Testis (tissue), 3 donors: ENCODE data around the gene PCDHGA1. TPM values are rescaled to one million over a fixed set of nuclear protein-coding genes. Genes with fewer than 3 reads are reported as not detected.

Source experiments
- DNase-seq: peaks from one replicate; pipeline ENCODE4 v3.0.0-alpha.2; 2019
- H3K27ac ChIP-seq, 2 donors: fragments of 200-600 bp; sonication (generic); one replicate each; pipeline ENCODE4 v1.5.1; 2019
- H3K27me3 ChIP-seq: fragments of 200-600 bp; sonication (generic); one replicate; pipeline ENCODE4 v1.5.1; 2019
- H3K36me3 ChIP-seq: fragments of 200-600 bp; sonication (generic); one replicate; pipeline ENCODE4 v1.5.1; 2017; ENCODE audit warnings: low read depth; ENCODE audit errors: missing control alignments
- H3K4me1 ChIP-seq: fragments of 200-600 bp; sonication (generic); one replicate; pipeline ENCODE4 v1.5.1; 2019
- H3K4me3 ChIP-seq, 2 donors: fragments of 200-600 bp; sonication (generic); one replicate each; pipeline ENCODE4 v1.5.1; 2017 to 2019
- H3K9me3 ChIP-seq: fragments of 200-600 bp; sonication (generic); one replicate; pipeline ENCODE4 v1.5.1; 2017
- POLR2A ChIP-seq: fragments of 450-650 bp; IDR thresholded peaks from one replicate; pipeline ENCODE4 v1.6.1; 2017; ENCODE audit warnings: antibody characterized with exemption, mild to moderate bottlenecking, moderate library complexity
- WGBS, 2 donors: methylation state at CpG; one replicate each; pipeline ENCODE4 v1.1.5; 2018; 5-methylcytosine and 5-hydroxymethylcytosine counted together
- intact Hi-C: fragments of 100-400 bp; cut with DNase I; formaldehyde crosslinking; loops from one replicate; pipeline ENCODE4 v1.15.1; 2023; ENCODE audit warnings: low total_unique reads
- polyA plus RNA-seq: library from polyadenylated mRNA; stranded (reverse); fragments of 350-450 nt; fragmentation: Illumina TruSeq; extraction: RNeasy Lipid Tissue Mini Kit (QIAGEN cat#74804); gene quantifications from one replicate; pipeline ENCODE4 v1.2.3, GENCODE V29; 2014; ENCODE audit warnings: low read depth, low replicate concordance; ENCODE audit not compliant: insufficient read depth
- total RNA-seq, 2 donors: library from RNA; depleted of rRNA; stranded (reverse); fragments of >200 nt; gene quantifications; one replicate each; pipeline ENCODE4 v1.2.3, GENCODE V29; 2016
- TF ChIP-seq, protein P1 (sequence below), 3 experiments: fragments of 450-650 bp in 2 of 3; fragments of 200-600 bp in 1 of 3; sonication (generic) in 1 of 3; IDR thresholded peaks; one replicate each; pipeline ENCODE4 v1.5.1; 2016 to 2019; ENCODE audit warnings: antibody characterized with exemption in 3 of 3, mild to moderate bottlenecking in 2 of 3, moderate library complexity in 1 of 3

The PCDHGA1 gene
- total and polyA plus RNA-seq, 3 donors from 2014 or later = 1.6 to 13.1 (median 8.7) TPM

DNA sequence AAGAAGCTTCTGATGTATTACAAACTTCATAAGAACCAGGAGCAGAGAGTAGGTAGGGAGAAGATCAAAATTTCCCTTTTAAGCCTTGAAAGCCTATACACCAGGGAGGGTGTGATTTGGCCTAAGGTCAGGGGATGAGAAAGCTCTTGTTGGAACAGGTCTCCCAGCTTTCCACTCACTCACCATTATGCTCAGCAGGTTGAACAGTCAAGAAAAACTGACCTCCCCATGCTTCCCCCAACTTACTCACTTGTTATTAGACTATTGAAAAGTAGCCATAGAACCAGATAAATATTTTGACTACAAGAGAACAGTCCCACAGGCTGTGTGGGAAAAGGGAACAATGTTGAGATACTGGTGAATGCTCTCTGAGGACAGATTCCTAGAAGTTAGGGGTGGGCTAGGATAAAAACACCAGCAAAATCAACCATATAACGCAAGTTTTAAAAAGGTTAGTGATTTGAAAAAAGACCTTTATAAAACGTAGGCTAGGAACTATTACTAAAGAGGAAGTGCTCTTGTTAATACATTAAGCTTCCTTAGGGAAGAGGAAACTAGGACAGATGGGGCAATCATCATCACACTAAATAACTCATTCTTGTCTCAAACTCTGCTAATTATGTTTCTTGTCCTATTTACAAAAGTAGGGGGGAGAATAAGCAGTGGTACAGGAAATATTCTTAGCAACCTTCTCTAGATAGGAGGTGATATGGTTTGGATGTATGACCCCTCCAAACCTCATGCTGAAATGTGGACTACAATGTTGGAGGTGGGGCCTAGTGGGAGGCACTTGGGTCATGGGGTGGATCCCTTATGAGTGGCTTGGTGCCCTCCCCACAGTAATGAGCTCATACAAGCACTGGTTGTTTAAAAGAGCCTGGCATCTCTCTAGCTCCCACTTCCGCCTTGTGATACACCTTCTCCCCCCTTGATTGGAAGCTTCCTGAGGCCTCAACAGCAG lies 189.6 kb downstream of the PCDHGA1 start:
- no peaks in the 10 kb centered on the region for H3K36me3 ChIP-seq
- peaks cover 26% of the 10 kb centered on the region for H3K4me1 ChIP-seq
- 81 to 82% methylated on average over 3 of the region's 3 CpGs for WGBS, 2 donors
- H3K27ac ChIP-seq = peak overlapping the region; percentile 73 to 75
- H3K27me3 ChIP-seq = no peaks in the 10 kb centered on the region
- intact Hi-C loops = loop anchor here (10.0 kb wide), 1 partner anchor 95 kb away; the partner anchor contains the start of gene PCDHGA11
- no peak for DNase-seq
- no peak overlapping the region for H3K4me3 ChIP-seq
- TF ChIP-seq, protein P1, sequence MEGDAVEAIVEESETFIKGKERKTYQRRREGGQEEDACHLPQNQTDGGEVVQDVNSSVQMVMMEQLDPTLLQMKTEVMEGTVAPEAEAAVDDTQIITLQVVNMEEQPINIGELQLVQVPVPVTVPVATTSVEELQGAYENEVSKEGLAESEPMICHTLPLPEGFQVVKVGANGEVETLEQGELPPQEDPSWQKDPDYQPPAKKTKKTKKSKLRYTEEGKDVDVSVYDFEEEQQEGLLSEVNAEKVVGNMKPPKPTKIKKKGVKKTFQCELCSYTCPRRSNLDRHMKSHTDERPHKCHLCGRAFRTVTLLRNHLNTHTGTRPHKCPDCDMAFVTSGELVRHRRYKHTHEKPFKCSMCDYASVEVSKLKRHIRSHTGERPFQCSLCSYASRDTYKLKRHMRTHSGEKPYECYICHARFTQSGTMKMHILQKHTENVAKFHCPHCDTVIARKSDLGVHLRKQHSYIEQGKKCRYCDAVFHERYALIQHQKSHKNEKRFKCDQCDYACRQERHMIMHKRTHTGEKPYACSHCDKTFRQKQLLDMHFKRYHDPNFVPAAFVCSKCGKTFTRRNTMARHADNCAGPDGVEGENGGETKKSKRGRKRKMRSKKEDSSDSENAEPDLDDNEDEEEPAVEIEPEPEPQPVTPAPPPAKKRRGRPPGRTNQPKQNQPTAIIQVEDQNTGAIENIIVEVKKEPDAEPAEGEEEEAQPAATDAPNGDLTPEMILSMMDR (IDR thresholded peaks at IDR 0.05) = no peak
- TF ChIP-seq POLR2A = no peak
- no peaks in the 10 kb centered on the region for H3K9me3 ChIP-seq

DNA sequence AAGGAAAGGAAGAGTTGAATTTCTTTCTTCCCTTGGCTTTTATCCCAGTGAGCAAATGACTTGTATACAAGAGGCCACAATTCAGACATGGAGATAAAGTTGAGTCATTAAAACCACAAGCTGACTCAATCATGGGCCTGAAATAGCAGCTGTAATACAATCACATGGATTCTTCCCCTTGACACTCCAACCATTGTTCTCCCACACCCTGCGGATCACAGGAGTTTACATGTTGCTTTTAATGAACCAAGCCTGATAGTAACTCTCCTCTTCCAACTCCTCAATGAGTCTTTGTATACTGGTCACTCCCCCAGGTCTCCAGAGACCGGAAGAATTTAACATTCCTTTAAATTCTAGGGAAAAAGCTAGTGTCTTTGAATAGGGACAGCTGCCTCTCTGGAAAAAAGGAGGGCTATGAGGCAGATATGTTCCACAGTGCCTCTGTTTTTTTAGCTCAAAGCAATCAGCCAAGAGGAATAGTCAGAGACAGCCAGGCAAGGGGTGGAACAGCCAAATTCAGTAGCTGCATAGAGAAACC lies 191.0 kb downstream of the PCDHGA1 start:
- TF ChIP-seq, protein P1 (IDR thresholded peaks at IDR 0.05) = no peak
- TF ChIP-seq POLR2A = no peak
- no peaks in the 10 kb centered on the region for H3K36me3 ChIP-seq
- intact Hi-C loops = loop anchor here (10.0 kb wide), 1 partner anchor 97 kb away; the partner anchor contains the start of gene PCDHGA11
- H3K4me3 ChIP-seq = no peak overlapping the region
- DNase-seq = peak; percentile 86
- H3K4me1 ChIP-seq = peaks cover 31% of the 10 kb centered on the region
- 40 to 42% methylated on average over 2 of the region's 2 CpGs for WGBS, 2 donors
- no peaks in the 10 kb centered on the region for H3K9me3 ChIP-seq
- H3K27me3 ChIP-seq = no peaks in the 10 kb centered on the region
- H3K27ac ChIP-seq = peak overlapping the region; percentile 73 to 75

DNA sequence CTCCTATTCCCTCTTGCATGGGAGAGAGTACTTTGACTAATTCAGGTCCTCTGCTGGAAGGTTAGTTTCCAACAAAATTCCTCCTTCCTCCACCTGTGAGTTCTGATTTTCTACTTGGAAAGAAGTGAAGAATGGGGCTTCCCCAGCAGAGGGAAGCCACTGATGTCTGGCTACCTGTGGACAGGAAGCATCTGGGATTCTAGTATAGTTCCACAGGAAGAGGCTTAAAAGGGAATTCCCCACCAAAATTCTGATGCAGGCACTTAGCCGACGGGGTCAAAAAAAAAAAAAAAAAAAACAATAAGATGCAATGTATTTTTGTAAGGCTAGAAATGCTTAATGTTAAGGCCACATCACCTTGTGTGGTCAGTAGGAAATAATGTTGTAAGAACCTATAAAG lies 192.0 kb downstream of the PCDHGA1 start:
- Histone ChIP-seq H3K4me3 (no peak overlapping the region), H3K4me1 (peaks cover 31% of the 10 kb centered on the region), H3K27ac (peak overlapping the region in 1 of 2 donors; percentile 75), H3K36me3 (no peaks in the 10 kb centered on the region), H3K9me3 (no peaks in the 10 kb centered on the region), H3K27me3 (no peaks in the 10 kb centered on the region)
- intact Hi-C loops = loop anchor here (10.0 kb wide), 1 partner anchor 98 kb away; the partner anchor contains the start of gene PCDHGA11
- DNase-seq = no peak
- TF ChIP-seq, protein P1 (IDR thresholded peaks at IDR 0.05) = no peak
- no peak for TF ChIP-seq POLR2A
- WGBS, 2 donors = 45 to 55% methylated on average over 2 of the region's 2 CpGs

DNA sequence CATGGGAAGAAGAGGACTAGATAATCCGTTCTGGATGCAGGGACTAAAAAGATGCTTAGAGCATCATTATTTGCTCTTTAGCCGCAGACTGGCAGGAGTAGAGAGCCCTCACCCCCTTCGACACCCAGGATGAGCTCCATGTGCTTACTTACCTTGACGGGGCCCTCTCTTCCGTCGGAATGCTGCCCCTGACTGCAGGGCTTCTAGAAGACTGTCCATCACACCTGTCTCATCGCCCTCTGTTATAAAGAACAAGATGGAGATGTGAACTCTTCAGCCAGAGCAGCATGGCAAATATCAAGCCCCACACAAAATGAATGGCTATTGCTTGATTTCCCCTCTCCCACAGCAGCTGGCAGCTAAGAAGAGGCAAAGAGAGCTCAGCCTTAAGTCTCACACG lies 193.7 kb downstream of the PCDHGA1 start:
- H3K4me3 ChIP-seq = no peak overlapping the region
- peak overlapping the region; percentile 47 to 72 for H3K27ac ChIP-seq
- H3K27me3 ChIP-seq = no peaks in the 10 kb centered on the region
- intact Hi-C loops = loop anchor here (10.0 kb wide), 1 partner anchor 99 kb away; the partner anchor contains the start of gene PCDHGA11
- DNase-seq = no peak
- WGBS, 2 donors = 68 to 86% methylated on average over 8 of the region's 8 CpGs
- no peaks in the 10 kb centered on the region for H3K9me3 ChIP-seq
- no peaks in the 10 kb centered on the region for H3K36me3 ChIP-seq
- peaks cover 41% of the 10 kb centered on the region for H3K4me1 ChIP-seq
- no peak for TF ChIP-seq POLR2A
- TF ChIP-seq, protein P1 (IDR thresholded peaks at IDR 0.05) = no peak
